ENCODE data around the gene RAET1E. TPM values are rescaled to one million over a fixed set of nuclear protein-coding genes. Genes with fewer than 3 reads are reported as not detected.

RAET1E gene, protein sequence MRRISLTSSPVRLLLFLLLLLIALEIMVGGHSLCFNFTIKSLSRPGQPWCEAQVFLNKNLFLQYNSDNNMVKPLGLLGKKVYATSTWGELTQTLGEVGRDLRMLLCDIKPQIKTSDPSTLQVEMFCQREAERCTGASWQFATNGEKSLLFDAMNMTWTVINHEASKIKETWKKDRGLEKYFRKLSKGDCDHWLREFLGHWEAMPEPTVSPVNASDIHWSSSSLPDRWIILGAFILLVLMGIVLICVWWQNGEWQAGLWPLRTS
- total RNA-seq (2022; extraction: Qiagen RNA extraction; ENCODE audit: low read depth): 2.1 to 4.1 TPM (median 2.7 TPM) in 5 replicates

GRCh38 chr6:149897855-149898744 lies at the start of gene RAET1E:
TSS of gene RAET1E (minus strand) at chr6:149898113. CDS start at chr6:149890901, 7,212 bp downstream.

GRCh38 chr6:149941583-149942460 lies 43.9 kb upstream of the RAET1E start, which contains the start of gene ULBP2:
TSS of gene ULBP2 (plus strand) at chr6:149942014. CDS start at chr6:149942073, 59 bp downstream.

DNA sequence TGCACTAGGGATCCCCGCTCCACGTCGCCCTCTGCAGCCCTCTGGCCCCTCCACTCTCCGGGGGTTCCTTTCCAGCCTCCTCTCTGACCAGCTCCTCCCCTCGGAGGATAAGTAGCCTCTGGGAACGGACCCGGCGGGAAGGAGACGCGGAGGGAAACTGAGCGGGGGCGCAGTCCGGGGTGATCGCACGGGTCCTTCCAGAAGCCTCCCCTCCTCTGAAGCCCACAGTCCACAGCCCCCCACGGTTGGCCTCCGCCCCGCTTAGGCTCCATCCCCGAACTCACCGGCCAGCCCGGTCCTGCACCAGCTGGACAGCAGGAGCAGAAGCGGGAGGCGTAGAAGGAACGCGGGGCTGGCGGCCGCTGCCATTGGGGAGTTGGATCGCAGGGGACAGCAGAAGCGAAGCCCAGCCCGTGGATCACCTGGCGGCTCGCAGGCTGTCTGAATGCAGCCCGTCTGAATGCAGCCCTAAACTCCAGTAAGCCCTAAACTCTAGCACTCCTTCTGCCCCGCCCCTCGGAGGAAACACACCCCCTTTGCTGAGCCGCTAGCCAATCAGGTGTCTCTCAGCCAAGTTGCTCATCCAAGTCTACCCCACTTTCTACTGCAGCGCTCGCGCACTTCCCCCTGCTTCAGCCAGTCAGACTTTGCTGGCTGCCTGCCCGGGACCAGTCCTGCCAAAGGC lies 24.9 kb upstream of the RAET1E start, which contains the start of gene RAET1G:
Gene RAET1G (minus strand): TSS at position 480 of the 685 bp plus-strand sequence. CDS start 111 bp downstream, at position 369.

GRCh38 chr6:149863698-149864577 lies 34.0 kb downstream of the RAET1E start, which contains the start of gene LRP11:
TSS of gene LRP11 (minus strand) at chr6:149864359. CDS start at chr6:149864020, 339 bp downstream.

Other genes starting within 250 kb of the RAET1E start
- gene KATNA1, start 249.4 kb downstream of the RAET1E start, total RNA-seq (2022; extraction: Qiagen RNA extraction; ENCODE audit: low read depth): 9.3 to 12.2 TPM (median 11.0 TPM) in 5 replicates
- gene LATS1, start 180.0 kb downstream of the RAET1E start, total RNA-seq (2022; extraction: Qiagen RNA extraction; ENCODE audit: low read depth): 5.5 to 9.6 TPM (median 7.2 TPM) in 5 replicates
- 10.3 to 15.5 TPM (median 15.2 TPM) in 5 replicates for gene NUP43, start 151.6 kb downstream of the RAET1E start, total RNA-seq (2022; extraction: Qiagen RNA extraction; ENCODE audit: low read depth)
- gene PCMT1, start 148.4 kb downstream of the RAET1E start, total RNA-seq (2022; extraction: Qiagen RNA extraction; ENCODE audit: low read depth): 83.5 to 91.6 TPM (median 87.4 TPM) in 5 replicates
- 23.6 to 43.8 TPM (median 38.1 TPM) in 5 replicates for gene LRP11, start 33.8 kb downstream of the RAET1E start, total RNA-seq (2022; extraction: Qiagen RNA extraction; ENCODE audit: low read depth)
- gene RAET1G, start 25.0 kb upstream of the RAET1E start, total RNA-seq (2022; extraction: Qiagen RNA extraction; ENCODE audit: low read depth): 7.7 to 10.6 TPM (median 9.8 TPM) in 5 replicates
- 3.3 to 4.3 TPM (median 3.9 TPM) in 5 replicates for gene ULBP2, start 43.9 kb upstream of the RAET1E start, total RNA-seq (2022; extraction: Qiagen RNA extraction; ENCODE audit: low read depth)
- gene ULBP1, start 65.8 kb upstream of the RAET1E start, total RNA-seq (2022; extraction: Qiagen RNA extraction; ENCODE audit: low read depth): 0.73 to 1.3 TPM (median 1.00 TPM) in 5 replicates
- gene RAET1L, start 127.4 kb upstream of the RAET1E start, total RNA-seq (2022; extraction: Qiagen RNA extraction; ENCODE audit: low read depth): 0.32 to 0.49 TPM (median 0.38 TPM) in 3 of 5 replicates, not detected in the others
- 3.4 to 5.0 TPM (median 3.6 TPM) in 5 replicates for gene ULBP3, start 171.0 kb upstream of the RAET1E start, total RNA-seq (2022; extraction: Qiagen RNA extraction; ENCODE audit: low read depth)
- gene PPP1R14C, start 244.9 kb upstream of the RAET1E start, total RNA-seq (2022; extraction: Qiagen RNA extraction; ENCODE audit: low read depth): 1.1 to 1.7 TPM (median 1.5 TPM) in 5 replicates